GM18861 (cell line): ENCODE measurements around the gene SLC66A2.
"Not testable (repeated sequence)": the region's sequence is repeated elsewhere in the genome, so short reads cannot be mapped to it uniquely, and the experiment has no call there.

ENCODE experiments used
- ATAC-seq: cut with Tn5 transposase; IDR thresholded peaks from one replicate; pipeline ENCODE4 v1.9.1; 2021; ENCODE audit not compliant: unreplicated experiment

The SLC66A2 gene

DNA sequence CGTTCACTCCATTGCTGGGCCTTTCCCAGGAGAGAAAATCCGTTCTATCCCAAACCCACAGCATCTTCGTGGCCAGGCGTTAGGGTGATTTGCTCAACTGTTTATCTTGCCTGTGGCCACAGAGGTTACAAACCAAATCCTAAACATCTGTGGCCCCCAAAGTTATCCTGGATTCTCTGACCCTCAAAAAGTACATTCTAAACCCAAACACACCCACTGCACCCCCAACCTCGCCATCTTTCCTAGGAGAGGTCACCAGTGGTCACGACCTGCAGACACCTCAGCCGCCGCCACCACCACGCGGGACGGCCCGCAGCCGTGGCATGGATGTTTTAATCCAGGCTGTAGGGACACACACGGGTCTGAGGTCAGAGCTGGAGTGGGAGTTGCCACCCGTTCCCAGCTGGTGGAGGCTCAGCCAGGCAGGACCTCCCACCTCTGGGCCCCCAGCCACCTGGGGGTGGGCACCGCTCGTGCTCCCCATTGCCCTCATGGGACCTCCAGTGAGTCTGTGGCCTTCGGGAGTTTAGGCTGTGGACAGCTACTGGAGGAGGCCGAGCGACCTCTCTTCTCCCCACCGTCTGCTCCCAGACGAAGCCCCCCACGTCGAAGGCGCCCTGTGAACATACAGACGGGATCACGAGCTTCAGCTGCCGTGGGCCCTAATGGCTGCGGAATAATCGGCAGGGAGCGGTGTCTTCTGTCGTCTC is 81.7 kb downstream of the SLC66A2 start:
- no peak for ATAC-seq

DNA sequence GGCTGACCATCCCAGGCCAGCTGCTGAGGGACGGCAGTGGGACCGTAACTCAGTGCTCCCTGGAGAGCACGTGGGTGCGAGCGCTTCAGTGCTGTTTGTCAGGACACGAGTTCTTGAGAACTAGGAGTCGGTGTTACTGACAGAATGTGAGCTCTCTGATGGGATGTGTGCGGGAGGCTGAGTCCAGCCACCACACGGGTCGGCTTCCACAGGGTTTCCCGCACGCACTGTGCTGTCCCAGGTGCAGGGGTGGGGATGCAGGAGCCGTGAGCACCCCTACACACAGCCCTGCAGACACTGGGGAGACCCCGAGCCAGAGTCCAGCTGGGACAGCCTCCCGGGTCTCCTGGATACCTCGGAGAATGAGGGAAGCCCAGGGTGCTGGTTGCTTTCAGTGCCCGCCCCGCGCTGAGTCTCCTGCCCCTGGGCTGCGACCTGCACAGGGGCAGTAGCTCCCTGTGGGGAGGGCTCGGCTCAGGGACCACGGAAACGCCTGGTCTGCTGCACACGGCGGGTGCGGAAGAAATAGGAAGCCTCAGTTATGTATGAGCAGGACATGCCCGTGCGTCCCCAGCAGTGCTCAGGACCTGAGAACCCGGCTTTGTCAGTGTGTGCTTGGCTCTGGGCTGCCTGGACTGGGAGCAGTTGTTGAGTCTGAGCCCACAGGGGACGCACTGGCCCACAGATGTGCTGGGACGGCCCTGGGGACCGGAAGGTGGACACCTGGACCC is 82.5 kb downstream of the SLC66A2 start:
- no peak for ATAC-seq

DNA sequence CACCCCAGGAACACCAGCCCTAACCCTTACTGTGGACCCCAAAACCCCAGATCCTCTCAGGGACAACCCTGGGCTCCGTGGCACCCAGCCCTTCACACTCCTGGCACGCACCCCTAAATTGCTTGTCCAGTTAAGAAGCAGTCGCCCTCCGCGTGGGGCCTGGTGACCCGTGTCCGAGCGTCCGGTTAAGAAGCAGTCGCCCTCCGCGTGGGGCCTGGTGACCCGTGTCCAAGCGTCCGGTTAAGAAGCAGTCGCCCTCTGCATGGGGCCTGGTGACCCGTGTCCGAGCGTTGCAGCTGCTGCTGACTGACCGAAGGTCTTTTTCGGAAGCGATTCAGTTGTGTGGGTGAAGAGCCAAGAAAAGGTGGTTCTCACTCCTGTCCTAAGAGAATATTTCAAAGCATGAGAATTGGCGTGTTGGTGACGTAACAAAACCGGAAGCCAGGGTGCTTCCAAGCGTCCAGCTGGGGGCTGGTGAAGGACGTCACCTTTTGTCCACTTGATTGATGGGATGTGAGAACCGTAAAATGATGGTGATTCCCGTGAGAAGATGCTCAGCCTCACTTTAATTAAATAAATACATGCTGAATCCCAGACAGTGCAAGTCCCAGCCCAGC is 83.2 kb downstream of the SLC66A2 start:
- ATAC-seq: no peak

DNA sequence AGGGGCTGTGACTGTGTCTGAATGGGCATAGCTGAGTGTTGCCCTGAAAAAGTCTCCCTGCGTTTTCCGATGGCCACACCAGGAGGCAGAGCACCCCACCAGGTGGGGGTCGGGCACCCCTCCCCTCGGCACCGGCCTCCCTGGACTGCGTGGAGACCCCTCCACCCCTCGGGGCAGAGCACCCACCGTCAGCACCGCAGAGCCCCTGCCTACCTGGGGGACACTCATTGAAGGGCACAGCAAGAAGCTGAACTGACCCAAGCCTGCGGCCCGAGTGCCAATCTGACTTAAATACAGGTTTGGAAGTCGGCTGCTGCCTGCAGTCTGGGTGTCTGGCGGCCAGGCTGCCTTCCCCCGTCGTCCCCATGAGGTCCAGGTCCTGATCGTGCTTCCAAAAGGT is 83.8 kb downstream of the SLC66A2 start:
- no peak for ATAC-seq

DNA sequence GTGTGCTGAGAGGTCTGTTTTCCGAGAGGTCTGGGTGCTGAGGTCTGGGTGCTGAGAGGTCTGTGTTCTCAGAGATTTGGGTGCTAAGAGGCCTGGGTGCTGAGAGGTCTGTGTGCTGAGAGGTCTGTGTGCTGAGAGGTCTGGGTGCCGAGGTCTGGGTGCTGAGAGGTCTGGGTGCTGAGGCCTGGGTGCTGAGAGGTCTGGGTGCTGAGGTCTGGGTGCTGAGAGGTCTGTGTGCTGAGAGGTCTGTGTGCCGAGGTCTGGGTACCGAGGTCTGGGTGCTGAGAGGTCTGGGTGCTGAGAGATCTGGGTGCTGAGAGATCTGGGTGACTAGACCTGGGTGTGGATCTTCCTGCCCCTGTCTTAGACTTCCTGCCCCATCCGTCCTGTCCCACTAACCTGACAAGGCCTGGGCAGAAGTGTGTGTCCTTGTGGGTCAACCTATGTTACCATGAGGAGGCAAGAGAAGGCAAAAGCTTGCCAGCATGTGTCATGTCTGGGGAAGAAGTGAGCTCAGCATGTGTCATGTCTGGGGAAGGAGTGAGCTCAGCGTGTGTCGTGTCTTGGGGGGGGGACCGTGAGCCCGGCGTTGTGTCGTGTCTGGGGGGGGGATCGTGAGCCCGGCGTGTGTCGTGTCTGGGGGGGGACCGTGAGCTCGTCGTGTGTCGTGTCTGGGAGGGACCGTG is 84.4 kb downstream of the SLC66A2 start:
- ATAC-seq: no peak

DNA sequence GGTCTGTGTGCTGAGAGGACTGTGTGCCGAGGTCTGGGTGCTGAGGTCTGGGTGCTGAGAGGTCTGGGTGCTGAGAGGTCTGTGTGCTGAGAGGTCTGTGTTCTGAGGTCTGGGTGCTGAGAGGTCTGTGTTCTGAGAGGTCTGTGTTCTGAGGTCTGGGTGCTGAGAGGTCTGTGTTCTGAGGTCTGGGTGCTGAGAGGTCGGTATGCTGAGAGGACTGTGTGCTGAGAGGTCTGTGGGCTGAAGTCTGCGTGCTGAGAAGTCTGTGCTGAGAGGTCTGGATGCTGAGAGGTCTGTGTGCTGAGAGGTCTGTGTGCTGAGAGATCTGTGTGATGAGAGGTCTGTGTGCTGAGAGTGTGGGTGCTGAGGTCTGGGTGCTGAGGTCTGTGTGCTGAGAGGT is 85.5 kb downstream of the SLC66A2 start:
- ATAC-seq: not testable (repeated sequence)

DNA sequence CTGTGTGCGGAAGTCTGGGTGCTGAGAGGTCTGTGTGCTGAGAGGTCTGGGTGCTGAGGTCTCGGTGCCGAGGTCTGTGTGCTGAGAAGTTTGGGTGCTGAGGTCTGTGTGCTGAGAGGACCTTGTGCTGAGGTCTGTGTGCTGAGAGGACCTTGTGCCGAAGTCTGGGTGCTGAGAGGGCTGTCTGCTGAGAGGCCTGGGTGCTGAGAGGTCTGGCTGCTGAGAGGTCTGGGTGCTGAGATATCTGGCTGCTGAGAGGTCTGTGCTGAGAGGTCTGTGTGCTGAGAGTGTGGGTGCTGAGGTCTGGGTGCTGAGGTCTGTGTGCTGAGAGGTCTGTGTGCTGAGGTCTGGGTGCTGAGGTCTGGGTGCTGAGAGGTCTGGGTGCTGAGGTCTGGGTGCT is 86.5 kb downstream of the SLC66A2 start:
- not testable (repeated sequence) for ATAC-seq

DNA sequence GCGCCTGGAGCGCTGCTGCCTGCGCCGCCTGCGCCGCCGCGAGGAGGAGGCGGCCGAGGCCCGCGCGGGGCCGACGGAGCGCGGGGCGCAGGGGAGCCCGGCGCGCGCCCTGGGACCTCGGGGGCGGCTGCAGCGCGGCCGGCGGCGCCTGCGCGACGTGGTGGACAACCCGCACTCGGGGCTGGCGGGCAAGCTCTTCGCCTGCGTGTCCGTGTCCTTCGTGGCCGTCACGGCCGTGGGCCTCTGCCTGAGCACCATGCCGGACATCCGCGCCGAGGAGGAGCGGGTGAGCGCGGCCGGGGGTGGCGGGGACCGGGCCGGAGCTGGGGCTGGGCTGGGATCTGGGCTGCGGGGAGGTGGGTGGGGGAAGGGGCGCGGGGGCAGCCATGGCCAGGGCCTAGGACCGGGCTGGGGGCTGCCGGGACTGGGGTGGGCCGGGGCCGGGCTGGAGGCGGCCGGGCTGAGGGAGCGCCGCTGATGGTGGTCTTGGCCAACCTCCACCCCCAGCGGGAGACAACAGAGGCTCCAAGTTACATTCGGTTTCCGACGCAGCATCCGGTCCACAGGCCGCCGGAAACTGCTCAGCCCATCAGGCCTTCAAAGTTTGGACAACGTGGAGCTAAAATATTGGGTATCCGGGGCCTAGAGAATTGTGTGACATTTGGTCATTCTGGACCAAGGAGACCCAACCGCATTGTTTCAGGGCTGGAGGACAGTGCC is 87.3 kb downstream of the SLC66A2 start:
- no peak for ATAC-seq

DNA sequence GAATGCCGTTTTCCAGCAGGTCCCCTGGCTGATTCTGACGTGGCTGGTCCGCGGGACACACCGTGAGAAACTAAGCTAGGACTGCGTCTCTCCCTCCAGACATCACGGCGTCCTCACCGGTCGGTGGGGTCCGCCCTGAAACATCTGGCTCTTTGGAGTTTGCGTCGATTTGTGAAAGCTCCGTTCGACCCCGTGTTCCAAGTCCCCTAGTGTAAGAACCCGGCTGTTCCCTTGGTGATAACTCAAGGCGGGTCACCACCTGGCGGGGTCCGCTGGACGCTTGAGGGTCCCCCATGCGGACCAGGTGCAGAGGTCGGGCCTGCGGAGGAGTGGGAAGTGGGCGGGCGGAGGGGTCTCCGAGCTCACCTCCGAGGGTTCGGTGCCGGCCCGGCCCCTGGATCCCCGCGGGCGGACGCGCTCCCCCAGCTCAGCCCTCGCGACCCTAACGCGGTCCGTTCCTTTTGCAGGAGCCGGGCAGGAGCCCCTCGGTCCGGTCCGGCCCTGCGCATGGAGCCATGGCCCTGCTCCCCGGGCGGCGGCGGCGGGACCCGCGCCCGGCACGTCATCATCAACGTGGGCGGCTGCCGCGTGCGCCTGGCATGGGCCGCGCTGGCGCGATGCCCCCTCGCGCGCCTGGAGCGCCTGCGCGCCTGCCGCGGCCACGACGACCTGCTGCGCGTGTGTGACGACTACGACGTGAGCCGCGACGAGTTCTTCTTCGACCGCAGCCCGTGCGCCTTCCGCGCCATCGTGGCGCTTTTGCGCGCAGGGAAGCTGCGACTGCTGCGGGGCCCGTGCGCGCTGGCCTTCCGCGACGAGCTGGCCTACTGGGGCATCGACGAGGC is 88.1 kb downstream of the SLC66A2 start:
- no peak for ATAC-seq

DNA sequence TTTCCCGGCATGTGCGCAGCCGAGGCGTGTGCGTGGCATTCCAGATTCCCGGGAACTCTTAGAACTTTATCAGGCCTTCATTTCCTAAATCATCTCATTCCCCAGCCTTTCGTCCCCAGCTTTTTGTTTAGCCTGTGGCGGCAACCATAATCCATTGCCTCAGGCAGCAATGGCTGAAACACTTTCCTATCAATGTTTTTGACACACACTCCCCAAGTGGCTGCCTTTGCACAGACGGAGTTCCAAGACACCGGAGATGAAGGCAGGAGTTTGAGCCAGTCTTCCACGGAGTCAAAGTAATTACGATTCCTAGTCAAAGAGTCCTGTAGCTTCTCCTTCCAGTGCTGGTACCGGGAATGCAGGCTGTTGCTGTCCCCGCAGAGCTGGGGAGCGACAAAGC is 88.9 kb downstream of the SLC66A2 start:
- ATAC-seq: no peak

DNA sequence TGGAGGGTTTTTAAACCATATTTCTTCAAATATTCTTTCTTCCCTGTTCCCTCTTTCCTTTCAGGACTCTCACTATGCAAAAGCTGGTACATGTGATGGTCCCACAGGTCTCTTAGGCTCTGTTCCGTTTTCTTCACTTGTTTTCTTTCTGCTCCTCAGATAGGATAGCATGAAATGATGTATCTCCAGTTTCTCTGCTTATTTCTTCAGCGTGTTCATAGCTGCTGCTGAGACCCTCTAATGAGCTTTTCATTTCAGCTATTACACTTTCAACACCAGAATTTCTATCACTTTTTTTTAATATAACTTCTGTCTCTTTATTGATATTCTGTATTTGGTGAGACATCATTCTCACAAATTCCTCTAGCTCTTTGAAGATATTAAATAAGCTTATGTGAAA is 89.8 kb downstream of the SLC66A2 start:
- ATAC-seq: no peak

DNA sequence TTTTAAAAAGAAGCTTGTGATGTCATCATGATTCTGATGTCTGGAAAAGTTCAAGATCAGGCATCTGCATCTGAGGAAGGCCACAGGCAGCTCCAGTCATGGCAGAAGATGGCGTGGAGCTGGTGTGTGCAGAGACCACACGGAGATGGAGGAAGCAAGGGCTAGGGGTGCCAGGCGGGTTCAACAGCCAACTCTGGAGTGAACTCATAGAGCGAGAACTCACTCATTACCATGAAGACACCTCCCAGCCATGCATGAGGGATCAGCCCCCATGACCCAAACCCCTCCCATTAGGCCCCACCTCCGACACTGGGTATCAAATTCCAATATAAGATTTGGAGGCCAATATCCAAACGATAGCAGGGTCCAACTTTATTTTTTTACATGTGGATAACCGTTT is 92.1 kb downstream of the SLC66A2 start:
- no peak for ATAC-seq

DNA sequence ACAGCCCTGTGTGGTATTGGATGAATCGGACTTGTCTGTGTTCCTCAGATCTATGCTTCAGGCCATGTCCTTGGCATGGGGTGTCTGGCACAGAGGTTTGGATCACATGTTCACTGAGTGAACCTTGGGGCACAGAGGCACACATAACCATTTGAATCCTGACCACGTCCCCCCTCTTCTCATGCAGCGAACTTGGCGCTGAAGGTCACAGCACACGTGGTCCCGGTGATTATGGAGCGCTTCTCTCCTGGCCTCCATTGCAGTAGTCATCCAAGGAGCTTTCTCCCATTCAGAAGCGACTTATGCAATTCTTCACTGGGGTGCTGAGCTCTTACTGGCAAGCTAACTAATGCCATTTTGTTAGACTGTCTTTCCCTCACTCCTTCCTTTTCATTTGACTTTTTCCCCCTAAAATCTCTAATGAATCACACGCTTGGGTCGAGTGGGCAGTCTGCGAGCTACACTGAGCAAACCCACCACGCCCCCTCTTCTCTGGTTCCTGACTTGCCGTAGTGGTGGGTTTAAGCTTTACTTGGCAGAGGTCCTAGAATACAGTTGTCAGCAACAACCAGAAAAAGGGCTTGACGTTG is 94.3 kb downstream of the SLC66A2 start:
- ATAC-seq: no peak

DNA sequence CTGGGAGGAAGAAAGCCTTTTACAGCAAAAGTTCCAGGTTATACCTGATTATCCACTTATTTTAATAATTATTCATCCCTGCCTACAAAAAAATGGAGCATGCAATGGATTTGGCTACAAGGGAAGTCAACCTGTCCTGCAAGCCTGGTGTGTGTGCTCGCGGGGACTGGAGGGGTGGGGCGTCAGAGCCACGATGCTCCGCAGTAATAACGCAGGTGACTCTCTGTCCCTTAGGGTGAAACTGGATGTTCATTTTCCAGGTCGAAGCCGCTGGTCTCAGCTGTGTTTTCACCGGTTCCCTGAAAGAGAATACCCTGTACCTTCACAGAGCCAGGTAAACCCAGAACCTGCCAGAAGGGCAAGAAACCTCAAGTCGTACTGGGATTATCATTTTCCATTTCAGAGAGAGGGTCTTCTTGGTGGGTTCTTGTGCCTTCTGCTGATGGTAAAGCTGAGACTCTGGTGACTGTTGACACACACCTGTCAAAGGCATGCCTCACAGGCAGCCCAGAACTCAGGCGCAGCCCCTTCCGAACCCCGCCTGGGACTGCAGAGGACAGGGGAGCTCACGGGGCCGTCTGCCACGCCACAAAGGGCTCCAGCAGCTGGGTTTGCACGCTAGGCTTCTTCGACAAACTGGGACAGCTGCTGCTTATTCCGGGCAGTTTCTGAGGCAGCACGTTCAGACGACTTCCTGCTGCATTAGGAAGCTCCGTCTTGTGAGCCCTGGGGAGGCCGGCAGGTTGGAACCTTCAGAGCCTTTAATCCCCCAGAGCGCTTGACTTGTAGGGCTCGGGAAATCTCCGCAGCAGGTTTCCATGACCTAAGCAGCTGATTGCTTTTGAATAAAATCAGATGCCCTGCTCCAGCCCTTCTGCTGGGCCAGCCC is 95.1 kb downstream of the SLC66A2 start:
- peak; percentile 49 for ATAC-seq

DNA sequence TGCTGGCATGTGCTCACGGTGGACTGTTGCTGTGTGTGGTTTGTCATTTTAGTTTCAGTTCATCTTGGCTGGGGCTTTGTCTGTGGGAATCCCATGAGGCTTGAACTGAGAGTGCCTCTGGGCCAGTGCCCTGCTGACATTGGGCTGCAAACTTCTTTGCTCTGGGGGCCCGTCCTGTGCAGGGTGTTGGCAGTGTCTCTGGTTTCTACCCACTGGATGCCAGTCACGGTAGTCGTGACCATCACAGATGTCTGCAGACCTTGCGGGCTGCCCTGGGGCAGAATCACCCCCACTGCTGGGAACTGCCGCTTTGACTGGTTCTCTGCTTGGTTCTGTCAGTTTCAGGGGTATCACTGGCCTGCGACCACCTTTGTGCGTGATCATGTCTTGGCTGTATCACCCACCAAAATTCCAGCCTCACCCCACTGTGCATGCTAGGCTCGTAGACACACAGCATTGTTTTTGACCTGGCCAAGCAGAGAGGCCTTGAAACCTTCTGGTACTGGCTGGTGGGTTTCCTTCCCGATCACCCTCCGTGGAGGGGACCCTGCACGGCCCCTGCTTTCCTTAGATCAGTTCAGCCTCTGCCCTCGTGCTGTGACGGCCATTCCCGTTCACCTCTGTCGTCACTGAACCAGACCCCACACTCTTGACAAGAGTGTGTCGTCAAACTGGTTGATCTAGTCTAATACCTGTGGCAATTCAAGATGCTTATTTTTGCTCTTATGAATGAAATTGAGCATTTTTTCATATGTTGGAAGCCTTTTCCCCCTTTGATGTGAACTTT is 96.1 kb downstream of the SLC66A2 start:
- no peak for ATAC-seq

DNA sequence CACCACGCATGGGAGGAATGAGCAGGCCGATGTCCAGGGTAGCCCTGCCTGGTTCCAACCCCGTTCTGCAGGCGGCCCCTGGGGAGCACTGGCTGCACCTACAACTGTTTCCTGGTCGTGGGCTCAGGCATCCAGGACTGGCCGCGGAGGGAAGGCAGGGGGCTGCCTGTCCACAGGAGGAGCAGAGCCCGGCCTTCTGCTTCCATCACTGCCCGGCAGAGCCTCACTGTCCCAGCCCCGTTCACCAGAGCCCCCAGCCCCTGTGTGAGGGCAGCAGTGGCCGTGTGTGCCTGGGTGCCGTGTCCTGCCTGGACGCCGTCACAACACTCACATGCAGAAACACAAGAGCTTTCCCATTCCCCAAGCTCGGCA is 97.5 kb downstream of the SLC66A2 start:
- ATAC-seq: no peak

DNA sequence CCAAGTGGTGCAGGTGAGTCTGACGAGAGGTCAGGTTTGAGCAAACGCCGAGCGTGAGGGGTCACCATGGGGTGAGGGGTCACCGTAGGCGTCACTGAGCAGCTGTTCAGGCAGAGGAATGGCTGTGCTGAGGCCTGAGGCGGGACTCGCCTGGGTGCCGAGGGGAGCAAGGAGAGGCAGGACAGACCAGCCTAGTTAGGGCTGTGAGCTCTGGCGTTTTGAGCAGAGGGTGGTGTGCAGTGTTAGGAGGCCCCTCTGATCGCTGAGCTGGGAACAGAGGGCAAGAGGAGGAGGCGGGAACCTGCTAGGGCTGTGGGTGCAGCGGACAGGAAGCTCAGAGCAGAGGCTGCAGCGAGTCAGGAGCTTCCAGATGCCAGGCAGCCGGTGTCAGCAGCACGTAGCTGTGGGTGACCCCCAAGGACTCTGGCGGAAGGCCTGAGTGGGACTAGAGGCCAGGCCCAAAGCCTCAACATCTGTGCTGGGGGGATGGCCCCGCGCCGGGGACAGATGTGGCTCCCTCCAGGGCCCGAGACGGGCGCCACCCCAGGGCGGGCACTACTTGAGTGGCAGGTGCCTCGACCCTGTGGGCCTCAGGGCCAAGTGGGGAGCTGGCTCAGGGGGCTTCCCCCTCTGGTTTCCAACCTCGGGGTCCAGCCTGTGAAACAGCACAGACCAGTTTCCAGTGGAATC is 98.0 kb downstream of the SLC66A2 start:
- no peak for ATAC-seq
